Panc1 (cell line): ENCODE results near the gene AHCYL1.

Experiments
- CTCF ChIP-seq: fragments of 450-650 bp; IDR thresholded peaks from 2 replicates; pipeline ENCODE4 v1.5.1; 2017; ENCODE audit warnings: mild to moderate bottlenecking
- POLR2AphosphoS5 ChIP-seq: IDR thresholded peaks from 2 replicates; pipeline ENCODE4 v1.6.1; 2012; ENCODE audit warnings: mild to moderate bottlenecking, low read depth, low read length, moderate library complexity
- SIN3A ChIP-seq: IDR thresholded peaks from 2 replicates; pipeline ENCODE4 v1.6.1; 2012; ENCODE audit warnings: low read depth, mild to moderate bottlenecking, low read length, moderate library complexity, borderline replicate concordance; ENCODE audit not compliant: insufficient read depth
- TCF7L2 ChIP-seq: IDR thresholded peaks from 2 replicates; pipeline ENCODE4 v1.6.1; 2011; ENCODE audit warnings: mild to moderate bottlenecking, low read depth, low read length, inconsistent platforms

DNA sequence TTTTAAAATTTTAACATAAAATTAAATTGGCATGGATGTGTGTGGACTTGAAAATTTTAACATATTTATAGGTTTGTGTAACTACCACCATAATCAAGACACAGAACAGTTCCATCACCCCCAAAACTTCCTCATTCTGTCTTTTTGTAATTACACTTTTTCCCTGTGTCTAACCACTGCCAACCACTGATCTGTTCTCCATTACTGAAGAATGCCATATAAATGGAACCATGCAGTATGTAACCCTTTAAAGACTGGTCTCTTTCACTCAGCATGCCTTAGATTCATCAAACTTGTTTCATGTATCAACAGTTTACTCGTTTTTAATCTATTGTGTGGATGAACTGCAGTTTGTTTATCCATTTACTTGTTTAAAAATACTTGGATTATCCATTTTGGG, 13.0 kb upstream of the AHCYL1 start:
- no peak for TF ChIP-seq CTCF
- no peak for TF ChIP-seq POLR2AphosphoS5
- no peak for TF ChIP-seq TCF7L2
- TF ChIP-seq SIN3A = no peak
